Activated naive CD4-positive, alpha-beta T cell treated with anti-CD3 and anti-CD28 coated beads for 36 hours (primary cell): ENCODE data around the gene C2orf42. TPM values are rescaled to one million over a fixed set of nuclear protein-coding genes. Genes with fewer than 3 reads are reported as not detected.
"Not testable (repeated sequence)": the region's sequence is repeated elsewhere in the genome, so short reads cannot be mapped to it uniquely, and the experiment has no call there.

Experiments used
- CTCF ChIA-PET: fragments of 350-600 bp; sonication (Branson Sonifier 250); formaldehyde crosslinking; loops from one replicate; lab custom pipeline; 2021; ENCODE audit warnings: antibody characterized with exemption; lab: Charles Lee
- DNase-seq: peaks from one replicate; pipeline ENCODE4 v3.0.0-alpha.2; 2020
- H3K27ac Mint-ChIP-seq: one replicate; pipeline ENCODE4 v1.8.0; 2021; ENCODE audit warnings: mild to moderate bottlenecking, mixed read lengths
- H3K27me3 Mint-ChIP-seq: one replicate; pipeline ENCODE4 v1.8.0; 2021; ENCODE audit warnings: low read depth, mixed read lengths
- H3K36me3 Mint-ChIP-seq: one replicate; pipeline ENCODE4 v1.8.0; 2021; ENCODE audit warnings: low read depth, mixed read lengths
- H3K4me1 Mint-ChIP-seq: one replicate; pipeline ENCODE4 v1.8.0; 2021; ENCODE audit warnings: low read depth, mixed read lengths
- H3K4me3 Mint-ChIP-seq: one replicate; pipeline ENCODE4 v1.8.0; 2021; ENCODE audit warnings: mild to moderate bottlenecking, moderate library complexity, mixed read lengths
- H3K9me3 Mint-ChIP-seq: one replicate; pipeline ENCODE4 v1.8.0; 2021; ENCODE audit warnings: mixed read lengths
- intact Hi-C: fragments of 100-400 bp; cut with micrococcal nuclease; formaldehyde crosslinking; loops from one replicate; pipeline ENCODE4 v1.15.1; 2023
- total RNA-seq, 2 experiments: library from RNA; stranded (reverse); gene quantifications; one replicate each; pipeline ENCODE4 v1.2.3, GENCODE V29; 2021

C2orf42 gene
- total RNA-seq, 2 experiments from 2014 or later, result 19.2 to 23.3 TPM

GRCh38 chr2:70141212-70141901 lies 49.5 kb downstream of the C2orf42 start:
- peak; percentile 87 for DNase-seq

GRCh38 chr2:70140791-70141211 lies 50.0 kb downstream of the C2orf42 start:
- no peaks in the 10 kb centered on the region for H3K9me3 Mint-ChIP-seq
- CTCF ChIA-PET, result interaction anchor here (0.7 to 9.7 kb wide), 7 partner anchors 8 to 227 kb away, joined by 3 to 80 read pairs (median 5); partner anchors contain the start of gene MXD1
- H3K4me1 Mint-ChIP-seq, result peaks cover 57% of the 10 kb centered on the region
- H3K4me3 Mint-ChIP-seq, result peak overlapping the region; percentile 93
- peak overlapping the region; percentile 99 for H3K27ac Mint-ChIP-seq
- peaks cover 5% of the 10 kb centered on the region for H3K36me3 Mint-ChIP-seq
- no peak for DNase-seq
- intact Hi-C loops, result loop anchor here (1.0 to 5.0 kb wide), 5 partner anchors 8 to 398 kb away; partner anchors contain the start of gene ANXA4
- H3K27me3 Mint-ChIP-seq, result no peaks in the 10 kb centered on the region

More at GRCh38 chr2:70141212-70141901, 49.5 kb downstream of the C2orf42 start:
- no peaks in the 10 kb centered on the region for H3K9me3 Mint-ChIP-seq
- H3K27ac Mint-ChIP-seq, result peak overlapping the region; percentile 99
- CTCF ChIA-PET, result interaction anchor here (0.7 to 9.7 kb wide), 6 partner anchors 9 to 228 kb away, joined by 3 to 80 read pairs (median 7); partner anchors contain the start of gene MXD1
- H3K36me3 Mint-ChIP-seq, result peaks cover 5% of the 10 kb centered on the region
- H3K4me3 Mint-ChIP-seq, result peak overlapping the region; percentile 93
- intact Hi-C loops, result loop anchor here (1.0 to 5.0 kb wide), 5 partner anchors 8 to 399 kb away; partner anchors contain the start of gene ANXA4
- peaks cover 59% of the 10 kb centered on the region for H3K4me1 Mint-ChIP-seq
- no peaks in the 10 kb centered on the region for H3K27me3 Mint-ChIP-seq

GRCh38 chr2:70134323-70134983 lies 56.4 kb downstream of the C2orf42 start:
- CTCF ChIA-PET, result interaction anchor here (0.6 to 3.0 kb wide), 10 partner anchors 10 to 544 kb away, joined by 3 to 13 read pairs (median 8); partner anchors contain the start of gene MXD1
- Mint-ChIP-seq H3K4me3 (peak overlapping the region; percentile 88), H3K27ac (peak overlapping the region; percentile 99), H3K4me1 (peaks cover 83% of the 10 kb centered on the region)
- DNase-seq, result peak; percentile 32
- not testable (repeated sequence) for H3K27me3 Mint-ChIP-seq, H3K9me3 Mint-ChIP-seq, H3K36me3 Mint-ChIP-seq
- intact Hi-C loops, result loop anchor here (1.0 kb wide), 1 partner anchor 30 kb away; no protein-coding TSS in a partner anchor

- CTCF ChIA-PET, result interaction anchor here (0.6 to 3.0 kb wide), 15 partner anchors 9 to 543 kb away, joined by 3 to 13 read pairs (median 5); partner anchors contain the start of gene MXD1
- Mint-ChIP-seq H3K36me3 (no peaks in the 10 kb centered on the region), H3K4me3 (peak overlapping the region; percentile 88), H3K27ac (peak overlapping the region; percentile 99), H3K9me3 (no peaks in the 10 kb centered on the region), H3K27me3 (no peaks in the 10 kb centered on the region), H3K4me1 (peaks cover 79% of the 10 kb centered on the region)
- peak; percentile 56 for DNase-seq
- intact Hi-C loops, result loop anchor here (1.0 to 2.0 kb wide), 5 partner anchors 8 to 64 kb away; no protein-coding TSS in a partner anchor
These were observed 57.1 kb downstream of the C2orf42 start for GRCh38 chr2:70133491-70134322.

GRCh38 chr2:70133127-70133452 lies 57.7 kb downstream of the C2orf42 start:
- Mint-ChIP-seq H3K27me3 (no peaks in the 10 kb centered on the region), H3K4me1 (peaks cover 77% of the 10 kb centered on the region), H3K9me3 (no peaks in the 10 kb centered on the region), H3K36me3 (no peaks in the 10 kb centered on the region), H3K4me3 (peak overlapping the region; percentile 88), H3K27ac (peak overlapping the region; percentile 99)
- DNase-seq, result no peak
- intact Hi-C loops, result loop anchor here (1.0 to 2.0 kb wide), 4 partner anchors 8 to 64 kb away; no protein-coding TSS in a partner anchor
- CTCF ChIA-PET, result interaction anchor here (0.9 to 3.0 kb wide), 13 partner anchors 8 to 219 kb away, joined by 3 to 13 read pairs (median 6); partner anchors contain the start of gene MXD1

- Mint-ChIP-seq H3K4me1 (peaks cover 77% of the 10 kb centered on the region), H3K4me3 (peak overlapping the region; percentile 88), H3K27me3 (no peaks in the 10 kb centered on the region), H3K27ac (peak overlapping the region; percentile 99), H3K36me3 (no peaks in the 10 kb centered on the region), H3K9me3 (no peaks in the 10 kb centered on the region)
- intact Hi-C loops, result loop anchor here (1.0 to 2.0 kb wide), 5 partner anchors 8 to 63 kb away; no protein-coding TSS in a partner anchor
- CTCF ChIA-PET, result interaction anchor here (0.6 to 2.5 kb wide), 16 partner anchors 7 to 72 kb away, joined by 3 to 11 read pairs (median 4); no protein-coding TSS in a partner anchor
- peak; percentile 63 for DNase-seq
These were observed 58.3 kb downstream of the C2orf42 start for GRCh38 chr2:70132244-70133126.

GRCh38 chr2:70131344-70132143 lies 59.3 kb downstream of the C2orf42 start:
- not testable (repeated sequence) for DNase-seq, H3K9me3 Mint-ChIP-seq, H3K36me3 Mint-ChIP-seq, H3K27me3 Mint-ChIP-seq
- H3K4me1 Mint-ChIP-seq, result peaks cover 79% of the 10 kb centered on the region
- peak overlapping the region; percentile 99 for H3K27ac Mint-ChIP-seq
- intact Hi-C loops, result loop anchor here (1.0 to 2.0 kb wide), 2 partner anchors 7 to 37 kb away; no protein-coding TSS in a partner anchor
- CTCF ChIA-PET, result interaction anchor here (0.7 to 1.2 kb wide), 8 partner anchors 10 to 60 kb away, joined by 3 to 7 read pairs (median 4); no protein-coding TSS in a partner anchor
- peak overlapping the region; percentile 88 for H3K4me3 Mint-ChIP-seq

GRCh38 chr2:70128005-70128404 lies 62.8 kb downstream of the C2orf42 start:
- no peak for DNase-seq
- Mint-ChIP-seq H3K27me3 (no peaks in the 10 kb centered on the region), H3K4me1 (peaks cover 72% of the 10 kb centered on the region), H3K27ac (peak overlapping the region; percentile 68), H3K9me3 (no peaks in the 10 kb centered on the region), H3K36me3 (peaks cover 6% of the 10 kb centered on the region), H3K4me3 (no peak overlapping the region)
- intact Hi-C loops, result no loop called here
- CTCF ChIA-PET, result interaction anchor here (0.9 to 2.2 kb wide), 5 partner anchors 8 to 43 kb away, joined by 3 to 8 read pairs (median 4); no protein-coding TSS in a partner anchor

GRCh38 chr2:70126413-70126812 lies 64.4 kb downstream of the C2orf42 start:
- CTCF ChIA-PET, result interaction anchor here (1.0 to 2.2 kb wide), 3 partner anchors 9 to 41 kb away, joined by 3 to 8 read pairs (median 5); no protein-coding TSS in a partner anchor
- intact Hi-C loops, result no loop called here
- DNase-seq, result no peak
- Mint-ChIP-seq H3K9me3 (no peaks in the 10 kb centered on the region), H3K27ac (peak overlapping the region; percentile 100), H3K36me3 (peaks cover 6% of the 10 kb centered on the region), H3K4me3 (peak overlapping the region; percentile 92), H3K4me1 (peaks cover 76% of the 10 kb centered on the region), H3K27me3 (no peaks in the 10 kb centered on the region)

- Mint-ChIP-seq H3K27me3 (no peaks in the 10 kb centered on the region), H3K9me3 (no peaks in the 10 kb centered on the region), H3K36me3 (peaks cover 6% of the 10 kb centered on the region), H3K27ac (peak overlapping the region; percentile 100), H3K4me1 (peaks cover 72% of the 10 kb centered on the region), H3K4me3 (peak overlapping the region; percentile 92)
- DNase-seq, result peak; percentile 28
- intact Hi-C loops, result no loop called here
- CTCF ChIA-PET, result interaction anchor here (0.8 to 2.2 kb wide), 7 partner anchors 8 to 57 kb away, joined by 3 to 13 read pairs (median 5); no protein-coding TSS in a partner anchor
These were observed 65.3 kb downstream of the C2orf42 start for GRCh38 chr2:70125498-70125898.
